ENCODE results near the gene RCSD1.

DNA sequence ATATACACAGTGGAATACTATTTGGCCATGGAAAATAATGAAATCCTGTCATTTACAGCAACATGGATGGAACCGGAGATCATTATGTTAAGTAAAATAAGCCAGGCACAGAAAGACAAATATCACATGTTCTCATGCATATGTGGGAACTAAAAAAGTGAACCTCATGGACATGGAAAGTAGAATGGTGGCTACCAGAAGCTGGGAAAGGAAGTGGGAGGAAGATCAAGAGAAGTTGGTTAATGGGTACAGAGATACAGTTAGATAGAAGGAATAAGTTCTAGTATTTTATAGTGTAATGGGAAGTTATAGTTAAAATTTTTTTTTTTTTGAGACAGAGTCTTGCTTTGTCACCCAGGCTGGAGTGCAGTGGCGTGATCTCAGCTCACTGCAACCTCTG is 41.7 kb upstream of the RCSD1 start:
- TF ChIP-seq, protein P1, sequence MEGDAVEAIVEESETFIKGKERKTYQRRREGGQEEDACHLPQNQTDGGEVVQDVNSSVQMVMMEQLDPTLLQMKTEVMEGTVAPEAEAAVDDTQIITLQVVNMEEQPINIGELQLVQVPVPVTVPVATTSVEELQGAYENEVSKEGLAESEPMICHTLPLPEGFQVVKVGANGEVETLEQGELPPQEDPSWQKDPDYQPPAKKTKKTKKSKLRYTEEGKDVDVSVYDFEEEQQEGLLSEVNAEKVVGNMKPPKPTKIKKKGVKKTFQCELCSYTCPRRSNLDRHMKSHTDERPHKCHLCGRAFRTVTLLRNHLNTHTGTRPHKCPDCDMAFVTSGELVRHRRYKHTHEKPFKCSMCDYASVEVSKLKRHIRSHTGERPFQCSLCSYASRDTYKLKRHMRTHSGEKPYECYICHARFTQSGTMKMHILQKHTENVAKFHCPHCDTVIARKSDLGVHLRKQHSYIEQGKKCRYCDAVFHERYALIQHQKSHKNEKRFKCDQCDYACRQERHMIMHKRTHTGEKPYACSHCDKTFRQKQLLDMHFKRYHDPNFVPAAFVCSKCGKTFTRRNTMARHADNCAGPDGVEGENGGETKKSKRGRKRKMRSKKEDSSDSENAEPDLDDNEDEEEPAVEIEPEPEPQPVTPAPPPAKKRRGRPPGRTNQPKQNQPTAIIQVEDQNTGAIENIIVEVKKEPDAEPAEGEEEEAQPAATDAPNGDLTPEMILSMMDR (IDR thresholded peaks at IDR 0.05), result no peak
- no peak for TF ChIP-seq POLR2AphosphoS5 (IDR thresholded peaks at IDR 0.05)

All from prostate gland (tissue), 2 donors.